GM12801 (cell line): Measurements from ENCODE around the gene CALY.

Source experiments
- TF ChIP-seq, protein P1 (sequence below): IDR thresholded peaks from one replicate; pipeline ENCODE4 v1.5.1; 2011; ENCODE audit warnings: control low read depth; ENCODE audit not compliant: insufficient read length; ENCODE audit errors: extremely low read depth

Gene CALY

GRCh38 chr10:133353202-133353959 lies 16.7 kb upstream of the CALY start:
- TF ChIP-seq, protein P1, sequence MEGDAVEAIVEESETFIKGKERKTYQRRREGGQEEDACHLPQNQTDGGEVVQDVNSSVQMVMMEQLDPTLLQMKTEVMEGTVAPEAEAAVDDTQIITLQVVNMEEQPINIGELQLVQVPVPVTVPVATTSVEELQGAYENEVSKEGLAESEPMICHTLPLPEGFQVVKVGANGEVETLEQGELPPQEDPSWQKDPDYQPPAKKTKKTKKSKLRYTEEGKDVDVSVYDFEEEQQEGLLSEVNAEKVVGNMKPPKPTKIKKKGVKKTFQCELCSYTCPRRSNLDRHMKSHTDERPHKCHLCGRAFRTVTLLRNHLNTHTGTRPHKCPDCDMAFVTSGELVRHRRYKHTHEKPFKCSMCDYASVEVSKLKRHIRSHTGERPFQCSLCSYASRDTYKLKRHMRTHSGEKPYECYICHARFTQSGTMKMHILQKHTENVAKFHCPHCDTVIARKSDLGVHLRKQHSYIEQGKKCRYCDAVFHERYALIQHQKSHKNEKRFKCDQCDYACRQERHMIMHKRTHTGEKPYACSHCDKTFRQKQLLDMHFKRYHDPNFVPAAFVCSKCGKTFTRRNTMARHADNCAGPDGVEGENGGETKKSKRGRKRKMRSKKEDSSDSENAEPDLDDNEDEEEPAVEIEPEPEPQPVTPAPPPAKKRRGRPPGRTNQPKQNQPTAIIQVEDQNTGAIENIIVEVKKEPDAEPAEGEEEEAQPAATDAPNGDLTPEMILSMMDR = no peak

- TF ChIP-seq, protein P1 = no peak
Observed at GRCh38 chr10:133351408-133352318, 15.0 kb upstream of the CALY start.

DNA sequence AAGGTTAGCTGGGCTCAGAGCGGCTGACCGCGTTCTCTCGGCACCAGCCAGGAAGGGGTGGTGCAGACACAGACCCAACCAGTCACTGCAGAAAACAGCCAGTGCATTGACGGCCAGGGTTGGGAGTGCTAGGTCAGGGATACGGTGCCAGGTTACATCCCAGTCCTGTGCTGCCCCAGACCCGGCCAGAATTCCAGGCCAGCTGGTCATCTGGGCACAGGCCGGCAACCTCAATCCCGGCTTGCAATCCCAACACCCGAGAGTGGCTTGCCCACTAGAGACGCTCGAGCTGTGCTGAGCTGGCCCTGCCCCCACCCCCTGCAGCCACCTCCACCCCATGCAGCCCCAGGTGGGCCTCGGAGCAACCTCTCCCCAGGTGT lies 14.2 kb upstream of the CALY start:
- TF ChIP-seq, protein P1 = no peak

DNA sequence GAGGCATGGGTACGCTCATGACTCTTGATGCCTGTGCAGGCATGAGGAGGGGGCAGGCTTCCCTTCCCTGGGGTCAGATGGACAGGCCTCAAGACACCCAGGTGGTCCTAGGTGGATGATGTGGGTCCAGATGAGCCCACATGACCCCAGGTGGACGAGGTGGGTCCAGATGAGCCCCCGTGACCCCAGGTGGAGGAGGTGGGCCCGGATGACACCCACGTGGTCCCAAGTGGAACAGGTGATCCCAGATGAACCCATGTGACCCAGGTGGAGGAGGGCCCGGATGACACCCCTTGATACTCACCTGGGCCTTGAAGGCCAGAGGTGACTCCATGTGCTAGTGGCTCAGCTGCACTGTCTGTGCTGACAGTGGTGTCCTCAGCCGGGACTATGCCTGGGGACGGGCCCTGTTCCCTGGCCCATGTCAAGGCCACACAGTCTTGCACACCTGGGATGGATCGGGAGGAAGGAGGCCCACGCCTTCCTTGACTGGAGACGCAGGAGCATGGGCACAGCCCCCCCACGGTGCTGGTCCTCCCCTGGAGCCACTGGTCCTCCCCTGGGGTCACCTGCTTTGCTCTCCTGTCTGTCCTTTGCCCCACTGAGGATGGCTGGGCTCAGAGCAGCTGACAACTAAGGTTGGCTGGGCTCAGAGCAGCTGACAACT lies 13.7 kb upstream of the CALY start:
- TF ChIP-seq, protein P1 = no peak

DNA sequence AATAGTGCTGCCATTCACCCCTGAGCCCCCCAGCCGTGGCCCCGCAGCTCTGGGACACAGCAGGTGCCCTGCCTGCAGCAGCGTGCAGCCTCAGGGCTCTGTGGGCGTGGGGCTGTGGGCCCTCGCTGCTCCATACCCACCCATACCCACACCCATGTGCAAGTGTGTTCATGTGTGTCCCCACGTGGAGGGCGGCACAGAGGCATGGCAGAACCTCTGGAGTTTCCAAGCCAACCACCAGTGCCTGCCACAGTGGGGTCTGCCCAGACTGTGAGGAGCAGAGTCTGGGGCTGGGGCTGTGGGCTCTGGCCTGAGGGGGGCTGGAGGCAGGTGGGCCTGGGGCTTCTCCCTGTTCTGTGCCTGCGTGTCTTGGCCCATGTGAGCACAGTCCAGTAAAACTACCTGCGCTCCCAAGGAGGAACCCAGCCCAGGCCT lies 12.9 kb upstream of the CALY start:
- TF ChIP-seq, protein P1 = no peak

- TF ChIP-seq, protein P1 = no peak
Observed at GRCh38 chr10:133349160-133349568, 12.5 kb upstream of the CALY start.
